Glutamatergic neuron (in vitro differentiated cells): ENCODE data around the gene KRT83. TPM values are rescaled to one million over a fixed set of nuclear protein-coding genes. Genes with fewer than 3 reads are reported as not detected.

Experiments
- DNase-seq: peaks from one replicate; pipeline ENCODE4 v3.0.0; 2022
- H3K27ac Mint-ChIP-seq: one replicate; pipeline ENCODE4 v1.8.0; 2020; ENCODE audit warnings: mild to moderate bottlenecking, mixed read lengths, inconsistent platforms; ENCODE audit not compliant: unreplicated experiment
- H3K27me3 Mint-ChIP-seq: one replicate; pipeline ENCODE4 v1.8.0; 2020; ENCODE audit warnings: mild to moderate bottlenecking, moderate library complexity, mixed read lengths, inconsistent platforms; ENCODE audit not compliant: unreplicated experiment
- H3K36me3 Mint-ChIP-seq: one replicate; pipeline ENCODE4 v1.8.0; 2020; ENCODE audit warnings: mild to moderate bottlenecking, mixed read lengths, inconsistent platforms; ENCODE audit not compliant: unreplicated experiment
- H3K4me1 Mint-ChIP-seq: one replicate; pipeline ENCODE4 v1.8.0; 2020; ENCODE audit warnings: mild to moderate bottlenecking, low read depth, mixed read lengths, inconsistent platforms; ENCODE audit not compliant: unreplicated experiment
- H3K4me3 Mint-ChIP-seq: one replicate; pipeline ENCODE4 v1.8.0; 2020; ENCODE audit warnings: mild to moderate bottlenecking, mixed read lengths, inconsistent platforms; ENCODE audit not compliant: unreplicated experiment
- H3K9me3 Mint-ChIP-seq: one replicate; pipeline ENCODE4 v1.8.0; 2020; ENCODE audit warnings: mild to moderate bottlenecking, moderate library complexity, mixed read lengths, inconsistent platforms; ENCODE audit not compliant: unreplicated experiment
- total RNA-seq: library from RNA; stranded (reverse); fragmentation: NEBNext Ultra II Directional; extraction: Animal tissue kit (Norgen Biotek cat#: 25700); gene quantifications from one replicate; pipeline ENCODE4 v1.2.1, GENCODE V29; 2021; ENCODE audit not compliant: unreplicated experiment
- TF ChIP-seq, protein P1 (sequence below): fragments of 200-600 bp; sonication (generic); IDR thresholded peaks from one replicate; pipeline ENCODE4 v1.5.0; 2021; ENCODE audit not compliant: partially characterized antibody, unreplicated experiment

Gene KRT83
- total RNA-seq, 1 donor from 2014 or later = not detected

DNA sequence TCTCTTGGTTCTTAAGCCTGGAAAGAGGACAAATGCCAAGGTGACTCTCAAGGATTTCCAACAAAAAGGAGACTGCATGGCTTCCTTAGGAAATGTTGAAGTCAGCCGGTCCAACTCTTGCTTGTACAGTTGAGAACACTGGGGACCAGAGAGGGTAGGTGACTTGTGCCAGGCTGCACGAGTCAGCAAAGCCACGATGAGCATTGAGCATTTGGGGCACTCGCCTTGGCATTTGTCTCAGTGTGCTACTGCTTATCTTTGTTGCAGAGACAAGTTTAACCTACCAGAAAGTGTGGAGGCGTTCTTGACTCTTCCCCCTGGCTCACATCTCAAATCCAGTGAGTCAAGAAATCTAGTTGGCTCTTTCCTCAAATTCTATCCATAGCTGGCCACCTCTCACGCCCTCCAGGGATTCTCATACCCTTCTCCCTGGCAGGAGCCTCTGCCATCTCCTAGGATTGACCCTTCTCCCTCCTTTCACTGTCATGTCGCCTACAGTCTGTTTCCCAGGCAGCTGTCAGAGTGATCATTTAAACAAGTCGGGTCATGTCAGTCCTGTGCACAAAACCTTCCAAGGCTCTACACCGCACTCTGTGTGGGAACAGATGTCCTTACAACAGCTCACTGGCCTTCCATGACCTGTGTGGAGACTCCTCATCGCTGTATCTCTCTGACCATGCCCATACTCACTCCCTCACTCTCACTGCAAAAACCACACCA lies 17.2 kb upstream of the KRT83 start:
- DNase-seq = no peak
- H3K9me3 Mint-ChIP-seq = no peaks in the 10 kb centered on the region
- no peaks in the 10 kb centered on the region for H3K36me3 Mint-ChIP-seq
- no peak overlapping the region for H3K27ac Mint-ChIP-seq
- no peaks in the 10 kb centered on the region for H3K4me1 Mint-ChIP-seq
- peaks cover 6% of the 10 kb centered on the region for H3K27me3 Mint-ChIP-seq
- TF ChIP-seq, protein P1, sequence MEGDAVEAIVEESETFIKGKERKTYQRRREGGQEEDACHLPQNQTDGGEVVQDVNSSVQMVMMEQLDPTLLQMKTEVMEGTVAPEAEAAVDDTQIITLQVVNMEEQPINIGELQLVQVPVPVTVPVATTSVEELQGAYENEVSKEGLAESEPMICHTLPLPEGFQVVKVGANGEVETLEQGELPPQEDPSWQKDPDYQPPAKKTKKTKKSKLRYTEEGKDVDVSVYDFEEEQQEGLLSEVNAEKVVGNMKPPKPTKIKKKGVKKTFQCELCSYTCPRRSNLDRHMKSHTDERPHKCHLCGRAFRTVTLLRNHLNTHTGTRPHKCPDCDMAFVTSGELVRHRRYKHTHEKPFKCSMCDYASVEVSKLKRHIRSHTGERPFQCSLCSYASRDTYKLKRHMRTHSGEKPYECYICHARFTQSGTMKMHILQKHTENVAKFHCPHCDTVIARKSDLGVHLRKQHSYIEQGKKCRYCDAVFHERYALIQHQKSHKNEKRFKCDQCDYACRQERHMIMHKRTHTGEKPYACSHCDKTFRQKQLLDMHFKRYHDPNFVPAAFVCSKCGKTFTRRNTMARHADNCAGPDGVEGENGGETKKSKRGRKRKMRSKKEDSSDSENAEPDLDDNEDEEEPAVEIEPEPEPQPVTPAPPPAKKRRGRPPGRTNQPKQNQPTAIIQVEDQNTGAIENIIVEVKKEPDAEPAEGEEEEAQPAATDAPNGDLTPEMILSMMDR = no peak
- no peak overlapping the region for H3K4me3 Mint-ChIP-seq

DNA sequence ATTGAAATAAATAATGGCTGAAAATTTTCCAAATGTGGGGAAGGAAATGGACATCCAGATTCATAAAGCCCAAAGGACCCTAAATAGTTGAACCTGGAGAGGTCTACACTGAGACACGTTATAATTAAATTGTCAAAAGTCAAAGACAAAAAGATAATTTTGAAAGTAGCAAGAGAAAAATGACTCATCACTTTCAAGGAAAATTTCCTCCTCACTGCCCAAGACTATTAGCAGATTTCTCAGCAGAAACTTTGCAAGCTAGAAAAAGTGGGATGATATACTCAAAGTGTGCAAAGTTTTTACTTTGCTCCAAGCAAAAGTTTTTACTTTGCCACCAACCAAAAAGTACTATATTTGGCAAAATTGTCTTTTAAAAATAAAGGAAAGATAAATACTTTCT lies 15.9 kb upstream of the KRT83 start:
- H3K9me3 Mint-ChIP-seq = no peaks in the 10 kb centered on the region
- no peak overlapping the region for H3K4me3 Mint-ChIP-seq
- no peaks in the 10 kb centered on the region for H3K4me1 Mint-ChIP-seq

GRCh38 chr12:52336641-52337040 lies 15.4 kb upstream of the KRT83 start:
- Mint-ChIP-seq H3K9me3 (no peaks in the 10 kb centered on the region), H3K4me3 (no peak overlapping the region), H3K27ac (no peak overlapping the region), H3K36me3 (no peaks in the 10 kb centered on the region), H3K4me1 (no peaks in the 10 kb centered on the region), H3K27me3 (peaks cover 4% of the 10 kb centered on the region)
- DNase-seq = no peak
- TF ChIP-seq, protein P1 = no peak

More for the DNA sequence above, 15.9 kb upstream of the KRT83 start:
- DNase-seq = no peak
- H3K27me3 Mint-ChIP-seq = peaks cover 4% of the 10 kb centered on the region
- TF ChIP-seq, protein P1 = no peak
- H3K27ac Mint-ChIP-seq = no peak overlapping the region
- no peaks in the 10 kb centered on the region for H3K36me3 Mint-ChIP-seq

- Mint-ChIP-seq H3K27ac (no peak overlapping the region), H3K36me3 (no peaks in the 10 kb centered on the region), H3K27me3 (peaks cover 4% of the 10 kb centered on the region), H3K4me1 (no peaks in the 10 kb centered on the region), H3K4me3 (no peak overlapping the region), H3K9me3 (no peaks in the 10 kb centered on the region)
- no peak for DNase-seq
- TF ChIP-seq, protein P1 = no peak
Observed at GRCh38 chr12:52335598-52336262, 14.5 kb upstream of the KRT83 start.

GRCh38 chr12:52334185-52334584 lies 13.0 kb upstream of the KRT83 start:
- Mint-ChIP-seq H3K27ac (no peak overlapping the region), H3K27me3 (no peaks in the 10 kb centered on the region), H3K4me1 (peaks cover 2% of the 10 kb centered on the region), H3K9me3 (no peaks in the 10 kb centered on the region), H3K36me3 (no peaks in the 10 kb centered on the region), H3K4me3 (no peak overlapping the region)
- no peak for DNase-seq
- TF ChIP-seq, protein P1 = no peak
